GM12878 (cell line): Measurements from ENCODE around the gene TP53TG3. TPM values are rescaled to one million over a fixed set of nuclear protein-coding genes. Genes with fewer than 3 reads are reported as not detected.

Experiments
- polyA plus RNA-seq, 11 experiments: library from polyadenylated mRNA; depleted of rRNA in 4 of 11; unstranded in 6 of 11; stranded (reverse) in 5 of 11; fragments of >200 nt; fragmentation: Nextera tagmentation in 4 of 11; fragmentation: Illumina TruSeq in 1 of 11; extraction: Ambion mirVana in 4 of 11; extraction: Trizol in 1 of 11; gene quantifications; 1 replicate in 1 of 11; 2 replicates in 10 of 11; pipeline versions ENCODE4 v1.2.1 to v1.2.3, GENCODE V29; 2011 to 2016; ENCODE audit warnings: inconsistent platforms in 2 of 11, missing spikeins in 2 of 11, low read depth in 1 of 11
- small RNA-seq: library from RNA; depleted of rRNA; stranded (forward); fragments of <200 nt; gene quantifications from one replicate; pipeline ENCODE3, GENCODE V24; 2014
- total RNA-seq, 4 experiments: library from RNA; depleted of rRNA in 3 of 4; stranded (reverse); fragments of >200 nt in 3 of 4; fragmentation: Illumina TruSeq in 1 of 4; extraction: Trizol in 1 of 4; gene quantifications; 2 replicates each; pipeline versions ENCODE4 v1.2.1 to v1.2.3, GENCODE V29; 2013 to 2021

The TP53TG3 gene
- total and polyA plus RNA-seq, 10 of the 15 experiments (the other 5 are each of a cell fraction or from before 2014, with no cell fraction given) = not detected

Small RNA genes within 50 kb of the gene (small RNA-seq; reads per million reads assigned to genes)
- gene AC138907.6 = not detected
